ENCODE results near the gene CES4A. TPM values are rescaled to one million over a fixed set of nuclear protein-coding genes. Genes with fewer than 3 reads are reported as not detected.

Gene CES4A
- total RNA-seq, 1 experiment from 2014 or later: 1.9 TPM

GRCh38 chr16:67009158-67009557 is 20.8 kb downstream of the CES4A start:
- no peak for TF ChIP-seq CTCF (conservative IDR thresholded peaks at IDR 0.05)
- peaks cover 6% of the 10 kb centered on the region for H3K23me2 ChIP-seq (ENCODE audit: insufficient read length, low read depth, low read length, poor library complexity, severe bottlenecking)
- H4K91ac ChIP-seq (ENCODE audit: insufficient read length, low read depth, low read length): no peak overlapping the region
- no peaks in the 10 kb centered on the region for H3K79me2 ChIP-seq (ENCODE audit: insufficient read depth, low read length)
- H2AFZ ChIP-seq (ENCODE audit: low read length): no peak overlapping the region
- no peak overlapping the region for H3K56ac ChIP-seq (ENCODE audit: insufficient read length, low read depth, low read length)
- no peak overlapping the region for H2BK15ac ChIP-seq (ENCODE audit: low read depth, low read length)
- H3K9me3 Mint-ChIP-seq: no peaks in the 10 kb centered on the region
- no peak overlapping the region for H3K4me3 Mint-ChIP-seq
- H2BK120ac ChIP-seq (ENCODE audit: low read depth, low read length, poor library complexity, severe bottlenecking): no peak overlapping the region
- H3K27ac Mint-ChIP-seq: no peak overlapping the region
- H3K9ac ChIP-seq (ENCODE audit: extremely low read depth, insufficient read length, low read length): no peak overlapping the region
- H3K79me1 ChIP-seq (ENCODE audit: insufficient read depth, low read depth, low read length, poor library complexity, severe bottlenecking): no peaks in the 10 kb centered on the region
- H4K5ac ChIP-seq (ENCODE audit: insufficient read length, low read depth, low read length): no peak overlapping the region
- no peak overlapping the region; the same call in 1 of the 2 replicates for H3K14ac ChIP-seq (ENCODE audit: insufficient read depth, low read length)
- H3K18ac ChIP-seq (ENCODE audit: insufficient read length, low read depth, low read length): no peak overlapping the region
- H2AK5ac ChIP-seq (ENCODE audit: insufficient read length, low read length): no peak overlapping the region
- no peak overlapping the region for H3K23ac ChIP-seq (ENCODE audit: insufficient read length, low read depth, low read length)
- no peaks in the 10 kb centered on the region for H3K9me3 ChIP-seq (ENCODE audit: control insufficient read depth, low read depth, low read length)
- no peak overlapping the region for H3K4ac ChIP-seq (ENCODE audit: low read depth, low read length)
- peaks cover 3 to 8% of the 10 kb centered on the region in 2 experiments; a peak in 1 of 4 replicates for H3K4me1 Mint-ChIP-seq
- H3K36me3 Mint-ChIP-seq (ENCODE audit: insufficient read depth in 1 of 3, low read depth in 3 of 3): no peaks in the 10 kb centered on the region
- no peak overlapping the region for H2BK20ac ChIP-seq (ENCODE audit: low read depth, low read length, poor library complexity, severe bottlenecking)
- H3K27ac ChIP-seq (ENCODE audit: insufficient read length, low read depth, low read length): no peak overlapping the region
- no peak overlapping the region for H2BK12ac ChIP-seq (ENCODE audit: insufficient read length, low read depth, low read length)
- no peaks in the 10 kb centered on the region for H4K20me1 ChIP-seq (ENCODE audit: control insufficient read depth, insufficient read depth, insufficient read length)
- no peak overlapping the region for H4K8ac ChIP-seq (replicated peaks; ENCODE audit: insufficient read length, low read depth, low read length)
- peaks cover 49% of the 10 kb centered on the region for H3K27me3 Mint-ChIP-seq (ENCODE audit: low read depth)
- H2BK5ac ChIP-seq (ENCODE audit: insufficient read length, low read length): no peak overlapping the region
- H3T11ph ChIP-seq (ENCODE audit: low read length): no peak overlapping the region
- no peak overlapping the region for H3K4me2 ChIP-seq (ENCODE audit: insufficient read depth, insufficient read length, low read length)
- peaks cover 5% of the 10 kb centered on the region; the same call in 1 of the 2 replicates for H3K27me3 ChIP-seq (ENCODE audit: insufficient read depth, low read length)
- WGBS (ENCODE audit: extremely low coverage, insufficient read length, low lambda C conversion rate): no CpG with 5 or more reads among the region's 1 CpG
- H3K4me1 ChIP-seq (ENCODE audit: insufficient read depth, low read length): no peaks in the 10 kb centered on the region
- no peak for DNase-seq

All from H9 (cell line).